MCF 10A (cell line): ENCODE results near the gene EXOC4. TPM values are rescaled to one million over a fixed set of nuclear protein-coding genes. Genes with fewer than 3 reads are reported as not detected.
"Not testable (repeated sequence)": the region's sequence is repeated elsewhere in the genome, so short reads cannot be mapped to it uniquely, and the experiment has no call there.

Source experiments
- BruUV-seq: library from RNA; stranded (reverse); fragments of 400-500 nt; replicated peaks from 2 replicates; lab custom pipeline; 2021; lab: Mats Ljungman, UMichigan
- CTCF ChIA-PET: fragments of 300-600 bp; sonication (Branson Sonifier 250); formaldehyde crosslinking; extraction: SDS; loops from one replicate; lab custom pipeline; 2021; ENCODE audit warnings: antibody characterized with exemption, inconsistent platforms; lab: Yijun Ruan, JAX
- POLR2A ChIA-PET: fragments of 300-600, 350-650 bp; sonication (Branson Sonifier 250); formaldehyde crosslinking; extraction: SDS; loops from one replicate; lab custom pipeline; 2020; ENCODE audit warnings: antibody characterized with exemption, inconsistent platforms; lab: Yijun Ruan, JAX
- DNase-seq: peaks from one replicate; pipeline ENCODE4 v3.0.0-alpha.2; 2018; ENCODE audit not compliant: unreplicated experiment
- H3K27ac Mint-ChIP-seq: one replicate; pipeline ENCODE4 v1.8.0; 2022; ENCODE audit warnings: mild to moderate bottlenecking, low read depth, mixed read lengths; ENCODE audit not compliant: unreplicated experiment
- H3K27me3 Mint-ChIP-seq: one replicate; pipeline ENCODE4 v1.8.0; 2022; ENCODE audit warnings: mixed read lengths; ENCODE audit not compliant: insufficient read depth, unreplicated experiment
- H3K36me3 Mint-ChIP-seq: one replicate; pipeline ENCODE4 v1.8.0; 2022; ENCODE audit warnings: mild to moderate bottlenecking, moderate library complexity, mixed read lengths; ENCODE audit not compliant: insufficient read depth, unreplicated experiment
- H3K4me1 Mint-ChIP-seq: one replicate; pipeline ENCODE4 v1.8.0; 2022; ENCODE audit warnings: mixed read lengths; ENCODE audit not compliant: insufficient read depth, unreplicated experiment
- H3K4me3 Mint-ChIP-seq: one replicate; pipeline ENCODE4 v1.8.0; 2022; ENCODE audit warnings: mild to moderate bottlenecking, moderate library complexity, mixed read lengths; ENCODE audit not compliant: unreplicated experiment
- H3K9me3 Mint-ChIP-seq: one replicate; pipeline ENCODE4 v1.8.0; 2022; ENCODE audit warnings: mixed read lengths; ENCODE audit not compliant: unreplicated experiment
- intact Hi-C: fragments of 100-400 bp; cut with micrococcal nuclease; formaldehyde crosslinking; loops from 2 replicates; pipeline ENCODE4 v1.14.1; 2022
- total RNA-seq: library from RNA; stranded (reverse); gene quantifications from 2 replicates; pipeline ENCODE4 v1.2.3, GENCODE V29; 2022
- TF ChIP-seq, protein P1 (sequence below): fragments of 200-600 bp; IDR thresholded peaks from one replicate; pipeline ENCODE4 v1.8.0; 2022; ENCODE audit warnings: antibody characterized with exemption, mild to moderate bottlenecking; ENCODE audit not compliant: unreplicated experiment

Gene EXOC4
- total RNA-seq, 1 experiment from 2014 or later = 105 TPM

DNA sequence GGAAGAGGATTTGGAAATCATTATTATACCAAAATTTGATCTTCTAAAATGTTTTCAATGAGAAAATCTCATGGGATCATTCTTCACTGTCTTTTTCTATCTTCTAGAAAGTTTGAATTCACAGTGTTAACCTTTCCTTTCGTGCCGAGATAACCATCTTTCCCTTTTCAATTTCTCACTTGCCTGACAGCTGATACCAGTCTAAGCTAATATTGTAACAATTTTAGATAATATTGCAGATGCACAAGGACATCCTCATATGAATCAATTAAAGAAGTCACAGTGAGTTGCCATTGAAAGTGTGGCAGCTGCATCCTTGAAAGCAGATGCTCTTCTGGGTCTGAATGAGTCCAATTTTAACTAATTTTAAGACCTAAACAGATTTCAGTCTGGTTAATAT lies 734.7 kb downstream of the EXOC4 start:
- H3K36me3 Mint-ChIP-seq = no peaks in the 10 kb centered on the region
- no peaks in the 10 kb centered on the region for H3K4me1 Mint-ChIP-seq
- H3K27me3 Mint-ChIP-seq = no peaks in the 10 kb centered on the region
- BruUV-seq = no TSS peak
- TF ChIP-seq, protein P1, sequence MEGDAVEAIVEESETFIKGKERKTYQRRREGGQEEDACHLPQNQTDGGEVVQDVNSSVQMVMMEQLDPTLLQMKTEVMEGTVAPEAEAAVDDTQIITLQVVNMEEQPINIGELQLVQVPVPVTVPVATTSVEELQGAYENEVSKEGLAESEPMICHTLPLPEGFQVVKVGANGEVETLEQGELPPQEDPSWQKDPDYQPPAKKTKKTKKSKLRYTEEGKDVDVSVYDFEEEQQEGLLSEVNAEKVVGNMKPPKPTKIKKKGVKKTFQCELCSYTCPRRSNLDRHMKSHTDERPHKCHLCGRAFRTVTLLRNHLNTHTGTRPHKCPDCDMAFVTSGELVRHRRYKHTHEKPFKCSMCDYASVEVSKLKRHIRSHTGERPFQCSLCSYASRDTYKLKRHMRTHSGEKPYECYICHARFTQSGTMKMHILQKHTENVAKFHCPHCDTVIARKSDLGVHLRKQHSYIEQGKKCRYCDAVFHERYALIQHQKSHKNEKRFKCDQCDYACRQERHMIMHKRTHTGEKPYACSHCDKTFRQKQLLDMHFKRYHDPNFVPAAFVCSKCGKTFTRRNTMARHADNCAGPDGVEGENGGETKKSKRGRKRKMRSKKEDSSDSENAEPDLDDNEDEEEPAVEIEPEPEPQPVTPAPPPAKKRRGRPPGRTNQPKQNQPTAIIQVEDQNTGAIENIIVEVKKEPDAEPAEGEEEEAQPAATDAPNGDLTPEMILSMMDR = no peak
- no peak for DNase-seq
- H3K4me3 Mint-ChIP-seq = no peak overlapping the region
- intact Hi-C loops = no loop called here
- H3K9me3 Mint-ChIP-seq = no peaks in the 10 kb centered on the region
- CTCF ChIA-PET = no interaction called here
- H3K27ac Mint-ChIP-seq = no peak overlapping the region
- POLR2A ChIA-PET = no interaction called here

DNA sequence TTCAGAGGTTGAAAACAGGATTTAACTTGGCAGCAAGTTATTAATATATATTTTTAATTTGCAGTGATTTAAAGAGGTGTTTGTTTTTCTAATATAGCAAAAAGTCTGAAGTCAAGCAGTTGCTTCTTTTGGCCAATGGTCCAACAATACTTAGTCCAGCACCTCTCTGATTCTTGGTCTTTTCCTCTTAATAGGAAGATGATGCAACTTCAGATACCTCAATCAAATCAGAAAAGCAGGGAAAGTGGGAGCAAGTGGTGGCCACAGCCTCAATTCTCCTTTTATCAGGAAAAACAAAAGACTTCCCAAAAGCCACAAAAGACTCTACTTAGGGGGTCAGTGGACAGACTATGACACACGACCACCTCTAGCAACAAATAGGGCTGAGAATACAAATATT lies 740.7 kb downstream of the EXOC4 start:
- TF ChIP-seq, protein P1 = no peak
- H3K27me3 Mint-ChIP-seq = no peaks in the 10 kb centered on the region
- no peak for DNase-seq
- H3K4me1 Mint-ChIP-seq = no peaks in the 10 kb centered on the region
- no peak overlapping the region for H3K4me3 Mint-ChIP-seq
- BruUV-seq = no TSS peak
- peaks cover 6% of the 10 kb centered on the region for H3K36me3 Mint-ChIP-seq
- no peak overlapping the region for H3K27ac Mint-ChIP-seq
- CTCF ChIA-PET = no interaction called here
- POLR2A ChIA-PET = no interaction called here
- no peaks in the 10 kb centered on the region for H3K9me3 Mint-ChIP-seq
- intact Hi-C loops = no loop called here

DNA sequence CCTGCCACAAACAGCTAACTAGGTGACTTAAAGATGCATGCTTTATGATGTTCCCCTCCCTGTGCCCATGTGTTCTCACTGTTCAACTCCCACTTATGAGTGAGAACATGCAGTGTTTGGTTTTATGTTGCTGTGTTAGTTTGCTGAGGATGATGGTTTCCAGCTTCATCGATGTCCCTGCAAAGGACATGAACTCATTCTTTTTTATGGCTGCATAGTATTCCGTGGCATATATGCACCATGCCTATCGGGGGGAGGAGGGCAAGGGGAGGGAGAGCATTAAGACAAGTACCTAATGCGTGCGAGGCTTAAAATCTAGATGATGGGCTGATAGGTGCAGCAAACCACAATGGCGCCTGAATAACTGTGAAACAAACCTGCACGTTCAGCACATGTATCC lies 741.2 kb downstream of the EXOC4 start:
- POLR2A ChIA-PET, H3K27me3 Mint-ChIP-seq, H3K9me3 Mint-ChIP-seq, H3K4me3 Mint-ChIP-seq, DNase-seq, H3K4me1 Mint-ChIP-seq, BruUV-seq, intact Hi-C loops, H3K36me3 Mint-ChIP-seq, H3K27ac Mint-ChIP-seq: not testable (repeated sequence)
- CTCF ChIA-PET = interaction anchor here (1.0 kb wide), 1 partner anchor 97 kb away, joined by 3 read pairs; no protein-coding TSS in a partner anchor

DNA sequence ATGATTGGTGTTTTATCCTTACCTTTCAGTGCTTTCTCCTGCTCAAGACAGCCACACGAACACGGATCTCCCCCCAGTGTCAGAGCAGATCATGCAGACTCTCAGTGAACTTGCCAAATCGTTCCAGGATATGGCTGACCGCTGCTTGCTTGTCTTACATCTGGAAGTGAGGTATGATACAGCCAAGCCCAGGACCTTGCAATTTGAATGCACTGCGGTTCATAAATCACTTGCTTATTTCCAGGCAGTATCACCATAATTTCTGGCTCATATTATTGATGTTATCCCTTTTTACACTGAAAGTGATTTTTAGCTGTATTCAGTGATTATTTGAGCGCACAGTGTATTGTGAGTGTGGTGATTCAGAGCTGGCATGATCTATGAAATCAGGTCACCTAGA lies 744.6 kb downstream of the EXOC4 start:
- no peak for DNase-seq
- no peaks in the 10 kb centered on the region for H3K9me3 Mint-ChIP-seq

More for the DNA sequence above, 744.6 kb downstream of the EXOC4 start:
- Mint-ChIP-seq H3K27me3 (no peaks in the 10 kb centered on the region), H3K27ac (no peak overlapping the region), H3K4me1 (no peaks in the 10 kb centered on the region), H3K4me3 (no peak overlapping the region), H3K36me3 (peaks cover 12% of the 10 kb centered on the region)
- no TSS peak for BruUV-seq
- POLR2A ChIA-PET = no interaction called here
- CTCF ChIA-PET = interaction anchor here (0.9 kb wide), 1 partner anchor 9 kb away, joined by 4 read pairs; no protein-coding TSS in a partner anchor
- intact Hi-C loops = no loop called here
- TF ChIP-seq, protein P1 = no peak
